ENCODE results near the gene LIMD2. TPM values are rescaled to one million over a fixed set of nuclear protein-coding genes. Genes with fewer than 3 reads are reported as not detected.

LIMD2 gene
- total RNA-seq, 4 donors from 2014 or later: 3.1 to 14.9 (median 8.0) TPM

DNA sequence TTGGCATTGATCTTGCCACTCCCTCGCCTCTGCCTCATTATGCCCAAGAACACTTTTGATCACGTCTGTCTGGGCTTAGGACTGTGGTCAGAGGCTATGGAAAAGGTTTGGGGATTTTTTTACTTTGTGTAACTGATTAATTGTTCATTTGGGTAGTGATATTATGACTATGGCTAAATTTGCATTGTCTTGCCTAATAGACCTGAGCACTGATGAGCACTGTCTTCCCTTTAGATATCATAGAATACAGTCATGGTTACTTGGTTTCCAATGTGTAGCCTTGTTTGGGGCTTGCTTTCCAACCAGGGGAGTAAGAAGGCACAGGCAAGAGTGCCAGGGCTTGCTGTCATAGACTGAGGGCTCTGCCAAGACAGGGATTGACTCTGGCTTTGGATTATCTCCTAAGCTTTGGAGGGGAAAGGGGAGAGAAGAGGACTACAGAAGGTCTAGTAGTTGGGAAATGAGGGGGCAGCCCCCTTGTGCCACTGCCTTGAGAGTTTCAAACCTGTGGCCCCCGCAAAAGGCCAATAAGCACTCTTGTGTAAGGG lies 13.7 kb downstream of the LIMD2 start:
- DNase-seq (ENCODE audit: extremely low spot score): no peak
- Histone ChIP-seq H3K4me1 (peaks cover 26 to 54% (median 39%) of the 10 kb centered on the region in 4 donors), H3K27me3 (no peaks in the 10 kb centered on the region), H3K4me3 (no peak overlapping the region), H3K36me3 (peaks cover 48 to 89% (median 70%) of the 10 kb centered on the region in 4 donors), H3K27ac (replicated peaks in 1 of 4) (peak overlapping the region in 1 of 4 donors; percentile 40), H3K9me3 (no peaks in the 10 kb centered on the region)
- TF ChIP-seq POLR2AphosphoS5 (IDR thresholded peaks at IDR 0.05) (no peak), POLR2A (IDR thresholded peaks at IDR 0.05; ENCODE audit: low read depth) (no peak), EP300 (IDR thresholded peaks at IDR 0.05) (no peak)
- TF ChIP-seq, protein P1, sequence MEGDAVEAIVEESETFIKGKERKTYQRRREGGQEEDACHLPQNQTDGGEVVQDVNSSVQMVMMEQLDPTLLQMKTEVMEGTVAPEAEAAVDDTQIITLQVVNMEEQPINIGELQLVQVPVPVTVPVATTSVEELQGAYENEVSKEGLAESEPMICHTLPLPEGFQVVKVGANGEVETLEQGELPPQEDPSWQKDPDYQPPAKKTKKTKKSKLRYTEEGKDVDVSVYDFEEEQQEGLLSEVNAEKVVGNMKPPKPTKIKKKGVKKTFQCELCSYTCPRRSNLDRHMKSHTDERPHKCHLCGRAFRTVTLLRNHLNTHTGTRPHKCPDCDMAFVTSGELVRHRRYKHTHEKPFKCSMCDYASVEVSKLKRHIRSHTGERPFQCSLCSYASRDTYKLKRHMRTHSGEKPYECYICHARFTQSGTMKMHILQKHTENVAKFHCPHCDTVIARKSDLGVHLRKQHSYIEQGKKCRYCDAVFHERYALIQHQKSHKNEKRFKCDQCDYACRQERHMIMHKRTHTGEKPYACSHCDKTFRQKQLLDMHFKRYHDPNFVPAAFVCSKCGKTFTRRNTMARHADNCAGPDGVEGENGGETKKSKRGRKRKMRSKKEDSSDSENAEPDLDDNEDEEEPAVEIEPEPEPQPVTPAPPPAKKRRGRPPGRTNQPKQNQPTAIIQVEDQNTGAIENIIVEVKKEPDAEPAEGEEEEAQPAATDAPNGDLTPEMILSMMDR (IDR thresholded peaks at IDR 0.05): no peak
- WGBS: 88% methylated on average over 3 of the region's 3 CpGs
- intact Hi-C loops (cut with DNase I): no loop called here

DNA sequence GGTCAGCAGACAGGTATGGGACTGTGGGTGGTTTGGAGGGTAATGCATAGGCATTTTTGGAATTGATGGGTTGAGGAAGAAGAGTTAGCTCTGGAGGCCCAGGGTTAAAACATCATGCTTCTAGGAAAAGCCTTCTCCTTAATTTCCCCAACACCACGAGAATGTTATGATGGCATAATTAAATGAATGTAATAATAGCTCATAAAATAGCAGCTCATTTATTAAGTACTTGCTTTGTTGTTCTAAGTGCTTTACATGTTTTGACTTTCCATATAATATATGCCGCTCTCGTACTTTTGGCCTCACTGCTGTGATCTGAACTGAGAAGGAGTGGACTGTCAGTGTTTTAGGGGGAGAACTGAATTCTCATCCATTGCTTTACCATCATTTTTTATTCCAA lies 14.3 kb downstream of the LIMD2 start:
- Histone ChIP-seq H3K27me3 (no peaks in the 10 kb centered on the region), H3K9me3 (no peaks in the 10 kb centered on the region), H3K4me3 (no peak overlapping the region), H3K4me1 (peaks cover 28 to 56% (median 44%) of the 10 kb centered on the region in 4 donors), H3K27ac (replicated peaks in 1 of 4) (peak overlapping the region in 3 of 4 donors; percentile 40 to 54 (median 45)), H3K36me3 (peaks cover 41 to 88% (median 65%) of the 10 kb centered on the region in 4 donors)
- DNase-seq (ENCODE audit: extremely low spot score): no peak
- WGBS: 59% methylated on average over 3 of the region's 3 CpGs
- intact Hi-C loops (cut with DNase I): no loop called here
- TF ChIP-seq, protein P1 (IDR thresholded peaks at IDR 0.05): no peak
- TF ChIP-seq EP300 (IDR thresholded peaks at IDR 0.05) (no peak), POLR2AphosphoS5 (IDR thresholded peaks at IDR 0.05) (no peak), POLR2A (IDR thresholded peaks at IDR 0.05; ENCODE audit: low read depth) (no peak)

DNA sequence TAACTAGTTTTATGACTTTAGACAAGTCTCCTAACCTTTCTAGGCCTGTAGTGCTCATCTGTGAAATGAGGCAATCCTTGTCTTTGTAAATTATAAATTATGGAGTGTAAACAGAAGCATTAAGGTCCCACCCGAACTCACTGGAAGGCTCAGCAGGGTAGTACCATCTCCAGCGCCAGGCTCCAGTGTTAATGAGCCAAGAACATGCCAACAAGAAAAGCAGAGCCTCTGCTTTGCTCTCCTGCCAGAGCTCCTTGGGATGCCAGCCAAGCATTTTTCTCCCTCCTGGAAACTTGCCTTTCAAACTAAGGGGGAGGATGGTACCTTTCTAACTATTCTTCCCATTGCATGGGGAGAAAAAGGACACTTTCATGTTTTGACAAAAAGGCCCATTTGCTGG lies 14.9 kb downstream of the LIMD2 start:
- Histone ChIP-seq H3K36me3 (peaks cover 36 to 83% (median 59%) of the 10 kb centered on the region in 4 donors), H3K4me1 (peaks cover 28 to 57% (median 49%) of the 10 kb centered on the region in 4 donors), H3K27ac (replicated peaks in 1 of 4) (peak overlapping the region; percentile 28 to 54 (median 42)), H3K27me3 (no peaks in the 10 kb centered on the region), H3K9me3 (no peaks in the 10 kb centered on the region), H3K4me3 (no peak overlapping the region)
- intact Hi-C loops (cut with DNase I): no loop called here
- no peak for DNase-seq (ENCODE audit: extremely low spot score)
- WGBS: 45% methylated on average over 2 of the region's 2 CpGs
- TF ChIP-seq POLR2A (IDR thresholded peaks at IDR 0.05; ENCODE audit: low read depth) (no peak), POLR2AphosphoS5 (IDR thresholded peaks at IDR 0.05) (peak; percentile 33 to 49)

DNA sequence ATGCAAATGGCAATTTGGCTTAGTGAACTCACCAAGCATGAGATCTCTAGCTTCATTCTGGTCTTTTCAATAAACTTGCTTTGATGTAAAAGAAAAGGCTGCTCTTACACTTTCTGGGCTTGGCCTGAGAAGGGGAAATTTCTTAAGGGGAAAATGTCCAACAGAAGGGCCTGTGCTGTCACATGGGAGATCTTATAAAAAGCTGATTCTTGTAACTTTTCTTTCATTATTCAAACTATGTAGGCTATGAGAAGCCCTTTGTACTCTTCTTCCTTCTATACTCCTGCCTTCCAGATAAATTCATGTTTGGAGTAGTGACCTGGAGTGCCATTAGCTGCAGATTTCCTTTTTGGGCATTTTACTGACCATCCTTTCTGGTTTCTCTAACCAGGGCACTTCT lies 16.9 kb downstream of the LIMD2 start:
- intact Hi-C loops (cut with DNase I): no loop called here
- Histone ChIP-seq H3K36me3 (peaks cover 18 to 73% (median 48%) of the 10 kb centered on the region in 4 donors), H3K4me3 (no peak overlapping the region), H3K27me3 (no peaks in the 10 kb centered on the region), H3K27ac (replicated peaks in 1 of 4) (no peak overlapping the region), H3K9me3 (no peaks in the 10 kb centered on the region), H3K4me1 (peaks cover 28 to 65% (median 52%) of the 10 kb centered on the region in 4 donors)
- no peak for DNase-seq (ENCODE audit: extremely low spot score)
- TF ChIP-seq POLR2A (IDR thresholded peaks at IDR 0.05; ENCODE audit: low read depth) (no peak), POLR2AphosphoS5 (IDR thresholded peaks at IDR 0.05) (no peak), EP300 (IDR thresholded peaks at IDR 0.05) (no peak)
- TF ChIP-seq, protein P1 (IDR thresholded peaks at IDR 0.05): no peak

DNA sequence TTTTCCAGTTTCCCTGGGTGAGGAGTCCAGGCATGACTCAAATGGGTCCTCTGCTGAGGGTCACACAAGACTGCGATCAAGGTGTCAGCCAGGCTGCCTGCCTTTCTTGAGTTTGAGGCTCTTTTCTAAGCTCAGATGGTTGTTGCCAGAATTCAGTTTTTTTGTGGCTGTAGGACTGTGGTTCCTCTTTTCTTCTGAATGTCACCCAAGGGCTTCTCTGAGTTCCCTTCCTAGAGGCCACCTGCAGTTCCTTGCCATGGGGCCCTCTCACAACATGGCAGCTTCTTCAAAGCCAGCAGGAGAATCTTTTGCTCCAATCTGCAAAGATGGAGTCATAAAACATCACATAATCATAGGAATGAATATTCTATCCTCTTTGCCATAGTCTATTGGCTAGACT lies 17.5 kb downstream of the LIMD2 start:
- TF ChIP-seq EP300 (IDR thresholded peaks at IDR 0.05) (no peak), POLR2AphosphoS5 (IDR thresholded peaks at IDR 0.05) (no peak), POLR2A (IDR thresholded peaks at IDR 0.05; ENCODE audit: low read depth) (no peak)
- TF ChIP-seq, protein P1 (IDR thresholded peaks at IDR 0.05): no peak
- Histone ChIP-seq H3K27ac (replicated peaks in 1 of 4) (no peak overlapping the region), H3K36me3 (peaks cover 18 to 75% (median 48%) of the 10 kb centered on the region in 4 donors), H3K9me3 (no peaks in the 10 kb centered on the region), H3K4me1 (peaks cover 28 to 65% (median 57%) of the 10 kb centered on the region in 4 donors), H3K4me3 (no peak overlapping the region), H3K27me3 (no peaks in the 10 kb centered on the region)
- no peak for DNase-seq (ENCODE audit: extremely low spot score)
- intact Hi-C loops (cut with DNase I): no loop called here
- 100% methylated on average over 1 of the region's 1 CpG for WGBS
